ENCODE results near the gene FOXD4. TPM values are rescaled to one million over a fixed set of nuclear protein-coding genes. Genes with fewer than 3 reads are reported as not detected.
"Not testable (repeated sequence)": the region's sequence is repeated elsewhere in the genome, so short reads cannot be mapped to it uniquely, and the experiment has no call there.

FOXD4 gene
- polyA plus RNA-seq, 2 of the 4 experiments (the other 2 are of a cell fraction): 0.35 to 0.49 TPM

GRCh38 chr9:73076-73899 lies 44.9 kb downstream of the FOXD4 start:
- H3K27ac ChIP-seq: peak overlapping the region; percentile 57 to 83; a peak in 5 of 6 replicates
- H3K4me1 ChIP-seq; FAIRE-seq; H3K9me3 ChIP-seq; DNase-seq (ENCODE audit: low read depth in 1 of 2, low spot score in 1 of 2); POLR2A ChIA-PET: not testable (repeated sequence)
- peak overlapping the region; percentile 56 for H3K4me3 ChIP-seq
- ATAC-seq: peak; percentile 76 to 82
- peak overlapping the region; percentile 81 for H3K4me2 ChIP-seq
- CTCF ChIA-PET: interaction anchor here (0.9 kb wide), 1 partner anchor 15 kb away, joined by 3 read pairs; no protein-coding TSS in a partner anchor
- WGBS (ENCODE audit: missing lambda C conversion rate): 52% methylated on average over 23 of the region's 109 CpGs

Other genes with a start within 250 kb of the FOXD4 start
- 7.3 and 7.7 TPM in 2 replicates for gene WASHC1, start 89.0 kb downstream of the FOXD4 start, polyA plus RNA-seq (2011; rRNA removed)
- 7.3 to 8.7 TPM (median 7.4 TPM) in 3 replicates for gene WASHC1, start 89.0 kb downstream of the FOXD4 start, polyA plus RNA-seq (2017; fragmentation: RNase III; extraction: RNeasy Plus Mini Kit Qiagen cat#74134 plus additional on column Dnase treatment)
- gene ZNG1A, start 60.6 kb upstream of the FOXD4 start, polyA plus RNA-seq (2011; rRNA removed): 23.4 and 34.2 TPM in 2 replicates
- 42.5 to 45.1 TPM (median 43.6 TPM) in 3 replicates for gene ZNG1A, start 60.6 kb upstream of the FOXD4 start, polyA plus RNA-seq (2017; fragmentation: RNase III; extraction: RNeasy Plus Mini Kit Qiagen cat#74134 plus additional on column Dnase treatment)
- 0.68 and 0.83 TPM in 2 replicates for gene DOCK8, start 96.4 kb upstream of the FOXD4 start, polyA plus RNA-seq (2011; rRNA removed)
- gene DOCK8, start 96.4 kb upstream of the FOXD4 start, polyA plus RNA-seq (2017; fragmentation: RNase III; extraction: RNeasy Plus Mini Kit Qiagen cat#74134 plus additional on column Dnase treatment): 0.18 to 0.54 TPM (median 0.27 TPM) in 3 replicates